Ovary (tissue), 3 donors: Measurements from ENCODE around the gene SGTA.
"Not testable (repeated sequence)": the region's sequence is repeated elsewhere in the genome, so short reads cannot be mapped to it uniquely, and the experiment has no call there.

Source experiments
- CTCF ChIP-seq, 3 donors: fragments of 450-650 bp in 2 of 3; fragments of 200-600 bp in 1 of 3; IDR thresholded peaks; one replicate each; pipeline versions ENCODE4 v1.5.1 to v1.8.0; 2016 to 2022; ENCODE audit warnings: antibody characterized with exemption in 3 of 3, mild to moderate bottlenecking in 1 of 3
- EP300 ChIP-seq: sonication (generic); formaldehyde crosslinking; IDR thresholded peaks from one replicate; pipeline ENCODE4 v1.6.1; 2017; ENCODE audit warnings: antibody characterized with exemption
- donor health status: DM: no; HTN: no; CAD: no.

GRCh38 chr19:2792666-2793065, 9.6 kb upstream of the SGTA start:
- not testable (repeated sequence) for TF ChIP-seq CTCF (IDR thresholded peaks at IDR 0.05); EP300
